Spleen (tissue), 11 donors: ENCODE results near the gene RHOF. TPM values are rescaled to one million over a fixed set of nuclear protein-coding genes. Genes with fewer than 3 reads are reported as not detected.
A peak's percentile ranks its signal among the peaks of the same experiment; 100 is the strongest.

Source experiments
- DNase-seq: peaks from one replicate; pipeline ENCODE4 v3.0.0-alpha.2; 2020
- H3K27ac ChIP-seq, 8 donors: fragments of 200-600 bp; sonication (generic) in 7 of 8; 1 replicate in 4 of 8; 2 replicates in 4 of 8; pipeline versions ENCODE4 v1.5.0 to v1.8.0; 2016 to 2021; ENCODE audit warnings: inconsistent platforms in 4 of 8, mild to moderate bottlenecking in 4 of 8, moderate library complexity in 1 of 8
- H3K27me3 ChIP-seq, 7 donors: fragments of 200-600 bp; sonication (generic) in 6 of 7; replicated peaks in 1 of 7; 1 replicate in 4 of 7; 2 replicates in 3 of 7; pipeline versions ENCODE4 v1.5.0 to v1.8.0; 2016 to 2021; ENCODE audit warnings: inconsistent platforms in 3 of 7, mild to moderate bottlenecking in 1 of 7
- H3K36me3 ChIP-seq, 6 donors: fragments of 200-600 bp; sonication (generic) in 5 of 6; 1 replicate in 4 of 6; 2 replicates in 2 of 6; pipeline versions ENCODE4 v1.5.0 to v1.8.0; 2016 to 2021; ENCODE audit warnings: inconsistent platforms in 2 of 6
- H3K4me1 ChIP-seq, 6 donors: fragments of 200-600 bp; sonication (generic) in 5 of 6; 1 replicate in 3 of 6; 2 replicates in 3 of 6; pipeline versions ENCODE4 v1.5.0 to v1.8.0; 2016 to 2021; ENCODE audit warnings: inconsistent platforms in 3 of 6
- H3K4me3 ChIP-seq, 8 donors: fragments of 200-600 bp; sonication (generic) in 7 of 8; 1 replicate in 4 of 8; 2 replicates in 4 of 8; pipeline versions ENCODE4 v1.5.0 to v1.8.0; 2016 to 2021; ENCODE audit warnings: inconsistent platforms in 4 of 8, mild to moderate bottlenecking in 4 of 8, moderate library complexity in 2 of 8
- H3K9me3 ChIP-seq, 8 donors: fragments of 200-600 bp; sonication (generic) in 7 of 8; 1 replicate in 4 of 8; 2 replicates in 4 of 8; pipeline versions ENCODE4 v1.5.0 to v1.8.0; 2016 to 2021; ENCODE audit warnings: inconsistent platforms in 4 of 8
- CTCF ChIP-seq, 11 experiments: fragments of 200-600 bp in 7 of 11; fragments of 450-650 bp in 4 of 11; sonication (generic) in 4 of 11; IDR thresholded peaks in 8 of 11; conservative IDR thresholded peaks in 3 of 11; 1 replicate in 7 of 11; 2 replicates in 4 of 11; pipeline versions ENCODE4 v1.4.0 to v1.8.0; 2016 to 2021; ENCODE audit warnings: antibody characterized with exemption in 11 of 11, inconsistent platforms in 4 of 11, mild to moderate bottlenecking in 1 of 11
- POLR2A ChIP-seq, 3 donors: fragments of 450-650 bp; IDR thresholded peaks; one replicate each; pipeline ENCODE4 v1.5.1; 2017; ENCODE audit warnings: antibody characterized with exemption in 3 of 3, mild to moderate bottlenecking in 1 of 3
- POLR2AphosphoS5 ChIP-seq, 3 donors: sonication (generic); formaldehyde crosslinking; IDR thresholded peaks; one replicate each; pipeline ENCODE4 v1.5.1; 2017; ENCODE audit warnings: antibody characterized with exemption in 3 of 3
- WGBS, 5 donors: extraction: QIAGEN DNeasy Blood & Tissue Kit in 3 of 5; methylation state at CpG; one replicate each; pipeline versions ENCODE4 v1.1.5 to v1.1.7; 2013 to 2018; 5-methylcytosine and 5-hydroxymethylcytosine counted together
- intact Hi-C: fragments of 100-400 bp; cut with DNase I; formaldehyde crosslinking; loops from one replicate; pipeline ENCODE4 v1.15.0; 2023; ENCODE audit warnings: low total_unique reads
- polyA plus RNA-seq, 3 donors: library from polyadenylated mRNA; stranded (reverse); fragments of 200-250 nt; gene quantifications; one replicate each; pipeline ENCODE4 v1.2.1, GENCODE V29; 2013
- total RNA-seq, 7 donors: library from RNA; depleted of rRNA in 3 of 7; stranded (reverse); fragments of >200 nt in 3 of 7; fragmentation: NEBNext Ultra II Directional in 4 of 7; extraction: Animal tissue kit (Norgen Biotek cat#: 25700) in 4 of 7; gene quantifications; one replicate each; pipeline versions ENCODE4 v1.1.0 to v1.2.1, GENCODE V29; 2016 to 2021
- donor health status: healthy with polysubstance abuse.
- donor health status: DM: no; HTN: no; CAD: no; lungs with moderate emphysema.
- donor health status: DM: no; HTN: no; CAD: no.
- donor health status: Bipolar disorder and iron deficiency.
- donor health status: healthy.
- donor health status: DM: no; HTN: no; CAD: no.
- donor health status: DM: yes; HTN: yes; CAD: no.

Gene RHOF
- total and polyA plus RNA-seq, 10 donors, result 18.4 to 71.7 (median 52.6) TPM

GRCh38 chr12:121802843-121803698 is 9.6 kb upstream of the RHOF start:
- no peaks in the 10 kb centered on the region for H3K9me3 ChIP-seq
- peak overlapping the region; percentile 99 to 100 (median 100) for H3K27ac ChIP-seq
- peak; percentile 97 for DNase-seq
- TF ChIP-seq CTCF (IDR thresholded peaks at IDR 0.05 in 8 of 11, conservative IDR thresholded peaks at IDR 0.05 in 3 of 11) (peak in 2 of 11 experiments; percentile 19 to 31), POLR2A (IDR thresholded peaks at IDR 0.05) (peak; percentile 94 to 98 (median 96)), POLR2AphosphoS5 (IDR thresholded peaks at IDR 0.05) (peak; percentile 97 to 99 (median 97))
- no peaks in the 10 kb centered on the region for H3K27me3 ChIP-seq
- peak overlapping the region; percentile 66 to 92 (median 72) for H3K4me3 ChIP-seq
- H3K36me3 ChIP-seq, result peaks cover 0 to 34% (median 2%) of the 10 kb centered on the region in 6 donors
- WGBS, 5 donors, result 0 to 1% (median 0%) methylated on average over 61 to 65 of the region's 65 CpGs
- H3K4me1 ChIP-seq, result peaks cover 35 to 71% (median 50%) of the 10 kb centered on the region in 6 donors
- intact Hi-C loops, result no loop called here

- Histone ChIP-seq H3K27me3 (no peaks in the 10 kb centered on the region), H3K36me3 (peaks cover 0 to 34% (median 4%) of the 10 kb centered on the region in 6 donors), H3K4me3 (peak overlapping the region; percentile 66 to 92 (median 72)), H3K9me3 (no peaks in the 10 kb centered on the region), H3K27ac (peak overlapping the region; percentile 99 to 100 (median 100)), H3K4me1 (peaks cover 37 to 71% (median 50%) of the 10 kb centered on the region in 6 donors)
- 0% methylated on average over 1 of the region's 1 CpG for WGBS, 5 donors
- TF ChIP-seq POLR2A (IDR thresholded peaks at IDR 0.05) (no peak), CTCF (IDR thresholded peaks at IDR 0.05 in 8 of 11, conservative IDR thresholded peaks at IDR 0.05 in 3 of 11) (no peak)
- intact Hi-C loops, result no loop called here
- DNase-seq, result no peak
Observed at GRCh38 chr12:121802485-121802842, 9.0 kb upstream of the RHOF start.

- WGBS, 5 donors, result 1 to 2% (median 1%) methylated on average over 18 of the region's 18 CpGs
- peak overlapping the region; percentile 66 to 92 (median 72) for H3K4me3 ChIP-seq
- peak overlapping the region; percentile 99 to 100 (median 100) for H3K27ac ChIP-seq
- peaks cover 33 to 71% (median 50%) of the 10 kb centered on the region in 6 donors for H3K4me1 ChIP-seq
- peaks cover 0 to 34% (median 7%) of the 10 kb centered on the region in 6 donors for H3K36me3 ChIP-seq
- H3K9me3 ChIP-seq, result no peaks in the 10 kb centered on the region
- TF ChIP-seq POLR2AphosphoS5 (IDR thresholded peaks at IDR 0.05) (peak in 1 of 3 donors; percentile 61), CTCF (IDR thresholded peaks at IDR 0.05 in 8 of 11, conservative IDR thresholded peaks at IDR 0.05 in 3 of 11) (no peak), POLR2A (IDR thresholded peaks at IDR 0.05) (peak in 1 of 3 donors; percentile 19)
- H3K27me3 ChIP-seq, result no peaks in the 10 kb centered on the region
- DNase-seq, result peak; percentile 72
- intact Hi-C loops, result no loop called here
Observed at GRCh38 chr12:121801595-121802484, 8.4 kb upstream of the RHOF start.
